CD4-positive, alpha-beta T cell treated with Interleukin-15 for 4 hours (primary cell): ENCODE data around the gene RPS6KA2.
"Not testable (repeated sequence)": the region's sequence is repeated elsewhere in the genome, so short reads cannot be mapped to it uniquely, and the experiment has no call there.

Source experiments
- DNase-seq: peaks from one replicate; pipeline ENCODE4 v3.0.0-alpha.2; 2020; ENCODE audit warnings: low spot score

RPS6KA2 gene

GRCh38 chr6:166365806-166366205, 261.2 kb downstream of the RPS6KA2 start:
- DNase-seq = no peak

GRCh38 chr6:166365221-166365620, 261.8 kb downstream of the RPS6KA2 start:
- no peak for DNase-seq

- no peak for DNase-seq
These were observed 262.6 kb downstream of the RPS6KA2 start for GRCh38 chr6:166364456-166364855.

GRCh38 chr6:166362427-166362826, 264.6 kb downstream of the RPS6KA2 start:
- not testable (repeated sequence) for DNase-seq

- DNase-seq = no peak
These were observed 266.0 kb downstream of the RPS6KA2 start for GRCh38 chr6:166361077-166361429.

GRCh38 chr6:166360243-166361076, 266.6 kb downstream of the RPS6KA2 start:
- no peak for DNase-seq
